K562 (cell line): ENCODE measurements around the gene GRIK1. TPM values are rescaled to one million over a fixed set of nuclear protein-coding genes. Genes with fewer than 3 reads are reported as not detected.

ENCODE experiments used
- ATAC-seq: fragments of 200-7000 bp; cut with Tn5 transposase; 3 replicates; pipeline ENCODE4 v1.9.1; 2020; ENCODE audit warnings: moderate library complexity
- BruUV-seq: library from RNA; stranded (reverse); fragments of 400-500 nt; replicated peaks from 2 replicates; lab custom pipeline; 2021; lab: Mats Ljungman, UMichigan
- CTCF ChIA-PET: fragments of 300-600 bp; formaldehyde crosslinking; extraction: SDS; loops from one replicate; lab custom pipeline; 2021; ENCODE audit warnings: low intra/inter-chr PET ratio; lab: Yijun Ruan, JAX
- POLR2A ChIA-PET: fragments of 300-600, 350-650 bp; sonication (Branson Sonifier 250); formaldehyde crosslinking; extraction: SDS; loops from one replicate; lab custom pipeline; 2021; ENCODE audit warnings: antibody characterized with exemption, inconsistent platforms; lab: Yijun Ruan, JAX
- DNase-seq, 4 experiments: peaks; one replicate each; pipeline versions ENCODE4 v3.0.0 to v3.0.0-alpha.2; 2011 to 2018; ENCODE audit warnings: low spot score in 3 of 4, mixed read lengths in 3 of 4; ENCODE audit errors: extremely low read depth in 1 of 4
- FAIRE-seq: peaks from 2 replicates; lab custom pipeline; 2011; peaks lifted over from hg19 to GRCh38; lab: Jason Lieb, UNC
- H2AFZ ChIP-seq: 2 replicates; pipeline ENCODE4 v1.6.0; 2011; ENCODE audit warnings: low read depth, low read length, control low read depth, inconsistent platforms
- H3K27ac ChIP-seq: fragments of 200-600 bp; 3 replicates; pipeline ENCODE4 v1.8.0; 2011; ENCODE audit warnings: low read depth, mild to moderate bottlenecking, control low read depth, inconsistent platforms, low read length, moderate library complexity, mixed read lengths; ENCODE audit errors: extremely low read depth
- H3K27me3 ChIP-seq, 2 experiments: fragments of 300-600 bp in 1 of 2; 2 replicates in 1 of 2; 3 replicates in 1 of 2; pipeline versions ENCODE4 v1.6.0 to v1.8.0; 2011; ENCODE audit warnings: inconsistent platforms in 2 of 2, low read length in 2 of 2, mild to moderate bottlenecking in 1 of 2, mixed read lengths in 1 of 2, moderate library complexity in 1 of 2; ENCODE audit not compliant: control insufficient read depth in 2 of 2, insufficient read depth in 2 of 2
- H3K36me3 ChIP-seq: fragments of 300-600 bp; 3 replicates; pipeline ENCODE4 v1.8.0; 2011; ENCODE audit warnings: mild to moderate bottlenecking, low read length, inconsistent platforms; ENCODE audit not compliant: control insufficient read depth, insufficient read depth
- H3K4me1 ChIP-seq, 2 experiments: fragments of 200-600 bp in 1 of 2; replicated peaks in 1 of 2; 2 replicates in 1 of 2; 3 replicates in 1 of 2; pipeline versions ENCODE4 v1.5.1 to v1.8.0; 2011; ENCODE audit warnings: inconsistent platforms in 2 of 2, low read length in 2 of 2, mild to moderate bottlenecking in 1 of 2, mixed read lengths in 1 of 2, moderate library complexity in 1 of 2; ENCODE audit not compliant: control insufficient read depth in 2 of 2, insufficient read depth in 2 of 2
- H3K4me2 ChIP-seq: 2 replicates; pipeline ENCODE4 v1.6.1; 2011; ENCODE audit warnings: low read length, control low read depth, inconsistent platforms, mixed read lengths; ENCODE audit not compliant: insufficient read depth
- H3K4me3 ChIP-seq: fragments of 200-600 bp; sonication (generic), shearing (Covaris generic); 2 replicates; pipeline ENCODE4 v1.5.1; 2016; ENCODE audit warnings: control low read depth, inconsistent platforms
- H3K79me2 ChIP-seq: fragments of 200-600 bp; 3 replicates; pipeline ENCODE4 v1.8.0; 2011; ENCODE audit warnings: low read length, inconsistent platforms; ENCODE audit not compliant: control insufficient read depth, insufficient read depth
- H3K9ac ChIP-seq, 2 experiments: 2 replicates each; pipeline versions ENCODE4 v1.6.0 to v1.6.1; 2011; ENCODE audit warnings: low read depth in 2 of 2, low read length in 2 of 2, control low read depth in 1 of 2, inconsistent platforms in 1 of 2, mild to moderate bottlenecking in 1 of 2, mixed read lengths in 1 of 2; ENCODE audit not compliant: insufficient read depth in 1 of 2
- H3K9me1 ChIP-seq: one replicate; pipeline ENCODE4 v1.6.0; 2011; ENCODE audit warnings: inconsistent platforms, mild to moderate bottlenecking, low read length, moderate library complexity; ENCODE audit not compliant: control insufficient read depth, insufficient read depth
- H3K9me3 ChIP-seq: replicated peaks from 2 replicates; pipeline ENCODE4 v1.5.1; 2011; ENCODE audit warnings: low read depth, low read length, inconsistent platforms; ENCODE audit not compliant: control insufficient read depth, insufficient read depth
- H4K20me1 ChIP-seq: replicated peaks from 2 replicates; pipeline ENCODE4 v1.6.1; 2011; ENCODE audit warnings: low read length, inconsistent platforms, mixed read lengths; ENCODE audit not compliant: control insufficient read depth, insufficient read depth
- ATF3 ChIP-seq, 2 experiments: fragments of 450-650 bp in 1 of 2; sonication (generic) in 1 of 2; formaldehyde crosslinking in 1 of 2; IDR thresholded peaks in 1 of 2; conservative IDR thresholded peaks in 1 of 2; 2 replicates each; pipeline versions ENCODE4 v1.6.1 to v1.8.1; 2016 to 2023; ENCODE audit warnings: mild to moderate bottlenecking in 2 of 2, moderate library complexity in 2 of 2, inconsistent platforms in 1 of 2, missing genetic modification reagents in 1 of 2
- BRF2 ChIP-seq: IDR thresholded peaks from 3 replicates; pipeline ENCODE4 v1.6.1; 2011; ENCODE audit warnings: borderline replicate concordance, mild to moderate bottlenecking; ENCODE audit not compliant: insufficient read length, insufficient read depth
- CBX1 ChIP-seq: sonication (generic); IDR thresholded peaks from 2 replicates; pipeline ENCODE4 v1.6.1; 2016; ENCODE audit warnings: antibody characterized with exemption, low read depth, mild to moderate bottlenecking
- CTBP1 ChIP-seq: fragments of 450-650 bp; IDR thresholded peaks from 2 replicates; pipeline ENCODE4 v1.6.1; 2016; ENCODE audit warnings: borderline replicate concordance
- NFRKB ChIP-seq: fragments of 450-650 bp; IDR thresholded peaks from 2 replicates; pipeline ENCODE4 v1.6.1; 2016; ENCODE audit warnings: low read depth
- NFXL1 ChIP-seq: fragments of 450-650 bp; formaldehyde crosslinking; IDR thresholded peaks from 2 replicates; pipeline ENCODE4 v1.4.0; 2021; ENCODE audit warnings: mild to moderate bottlenecking
- PTBP1 ChIP-seq: fragments of 200-400 bp; formaldehyde crosslinking; IDR thresholded peaks from 2 replicates; pipeline ENCODE4 v1.6.1; 2017; ENCODE audit warnings: low read depth, low read length
- PURB ChIP-seq: sonication (generic); formaldehyde crosslinking; IDR thresholded peaks from 2 replicates; pipeline ENCODE4 v1.9.0; 2021; ENCODE audit warnings: low read depth, mild to moderate bottlenecking, missing genetic modification reagents
- SAFB2 ChIP-seq: fragments of 200-400 bp; formaldehyde crosslinking; IDR thresholded peaks from 2 replicates; pipeline ENCODE4 v1.6.1; 2018; ENCODE audit warnings: borderline replicate concordance, low read length, low read depth, moderate library complexity; ENCODE audit not compliant: severe bottlenecking
- TAF9B ChIP-seq: fragments of 450-650 bp; IDR thresholded peaks from 2 replicates; pipeline ENCODE4 v1.6.1; 2018; ENCODE audit warnings: mild to moderate bottlenecking; ENCODE audit not compliant: partially characterized antibody
- TEAD2 ChIP-seq: fragments of 450-650 bp; IDR thresholded peaks from 2 replicates; pipeline ENCODE4 v1.6.1; 2016; ENCODE audit warnings: missing genetic modification characterization, control low read depth, missing compliant biosample characterization
- ZBTB11 ChIP-seq, 3 experiments: fragments of 200-800 bp in 1 of 3; fragments of 250-450 bp in 1 of 3; fragments of 450-650 bp in 1 of 3; sonication (Bioruptor Pico) in 1 of 3; sonication (Bioruptor generic) in 1 of 3; formaldehyde crosslinking in 1 of 3; IDR thresholded peaks; 2 replicates each; pipeline versions ENCODE4 v1.6.1 to v1.8.0; 2016 to 2022; ENCODE audit warnings: mild to moderate bottlenecking in 2 of 3, missing genetic modification characterization in 2 of 3, missing compliant biosample characterization in 1 of 3, moderate library complexity in 1 of 3
- ZNF140 ChIP-seq: fragments of 250-450 bp; sonication (Bioruptor Pico); IDR thresholded peaks from 2 replicates; pipeline ENCODE4 v1.8.0; 2021; ENCODE audit warnings: moderate library complexity, mild to moderate bottlenecking, inconsistent platforms
- ZNF398 ChIP-seq: fragments of 250-450 bp; sonication (Bioruptor Pico); IDR thresholded peaks from 2 replicates; pipeline ENCODE4 v1.8.0; 2021; ENCODE audit warnings: moderate library complexity, mild to moderate bottlenecking, inconsistent platforms
- ZNF445 ChIP-seq: fragments of 250-450 bp; sonication (Bioruptor Pico); IDR thresholded peaks from 2 replicates; pipeline ENCODE4 v1.4.0; 2020; ENCODE audit warnings: low read depth, mild to moderate bottlenecking, moderate library complexity
- WGBS: fragments of 100-300 bp; shearing (Covaris generic); methylation state at CpG from one replicate; pipeline ENCODE4 v1.1.6; 2016; ENCODE audit warnings: low coverage, mixed read lengths; ENCODE audit not compliant: insufficient coverage; ENCODE audit errors: missing lambda C conversion rate; 5-methylcytosine and 5-hydroxymethylcytosine counted together
- in situ Hi-C: fragments of 300-500 bp; cut with MboI; formaldehyde crosslinking; loops from 4 replicates; pipeline ENCODE4 v1.15.0; 2018; ENCODE audit warnings: inconsistent platforms, mixed read lengths
- intact Hi-C: fragments of 100-400 bp; cut with micrococcal nuclease; formaldehyde crosslinking; loops from 2 replicates; pipeline ENCODE4 v1.14.2; 2022
- polyA plus RNA-seq, 8 experiments: library from polyadenylated mRNA; depleted of rRNA in 4 of 8; stranded (reverse) in 5 of 8; unstranded in 3 of 8; fragments of >200 nt; fragmentation: Nextera tagmentation in 2 of 8; fragmentation: Illumina TruSeq in 1 of 8; extraction: Ambion mirVana in 2 of 8; extraction: Trizol in 1 of 8; gene quantifications; 2 replicates each; pipeline versions ENCODE4 v1.2.1 to v1.2.3, GENCODE V29; 2011 to 2014; ENCODE audit warnings: inconsistent platforms in 1 of 8, missing spikeins in 1 of 8
- total RNA-seq, 7 experiments: library from RNA; depleted of rRNA in 6 of 7; stranded (reverse); fragments of >200 nt in 6 of 7; fragmentation: Illumina TruSeq in 2 of 7; extraction: Trizol in 2 of 7; gene quantifications; 2 replicates each; pipeline versions ENCODE4 v1.2.1 to v1.2.3, GENCODE V29; 2011 to 2021; ENCODE audit warnings: low replicate concordance in 1 of 7

Gene GRIK1
- total and polyA plus RNA-seq, 9 of the 15 experiments (the other 6 are each of a cell fraction or from before 2014, with no cell fraction given), result 0.17 to 2.8 (median 0.53) TPM

GRCh38 chr21:29508301-29508700 lies 431.5 kb downstream of the GRIK1 start:
- Histone ChIP-seq H3K79me2 (no peaks in the 10 kb centered on the region), H3K9ac (no peak overlapping the region), H4K20me1 (no peaks in the 10 kb centered on the region), H3K27me3 (no peaks in the 10 kb centered on the region), H3K36me3 (no peaks in the 10 kb centered on the region), H3K27ac (no peak overlapping the region), H3K9me3 (no peaks in the 10 kb centered on the region), H3K4me2 (no peak overlapping the region), H3K4me1 (no peaks in the 10 kb centered on the region; a peak in 2 of 5 replicates), H2AFZ (no peak overlapping the region), H3K9me1 (no peaks in the 10 kb centered on the region), H3K4me3 (no peak overlapping the region)
- in situ Hi-C loops (no loop called here), intact Hi-C loops (no loop called here)
- ATAC-seq, result no peak
- no peak for TF ChIP-seq PURB (CRISPR knock-in tag)
- TF ChIP-seq ZNF398 (CRISPR knock-in tag), result no peak
- no peak for TF ChIP-seq CTBP1
- TF ChIP-seq TEAD2, result no peak
- TF ChIP-seq SAFB2, result no peak
- TF ChIP-seq NFXL1, result no peak
- TF ChIP-seq CBX1, result no peak
- TF ChIP-seq NFRKB, result no peak
- no peak for TF ChIP-seq ZBTB11 (CRISPR knock-in tag; IDR thresholded peaks at IDR 0.05)
- no peak for TF ChIP-seq ZNF445 (CRISPR knock-in tag)
- no peak for TF ChIP-seq BRF2
- no peak for TF ChIP-seq PTBP1
- TF ChIP-seq TAF9B, result no peak
- TF ChIP-seq ZNF140 (CRISPR knock-in tag), result no peak
- TF ChIP-seq ATF3 (IDR thresholded peaks at IDR 0.05), result no peak
- TF ChIP-seq ATF3 (CRISPR knock-in tag; conservative IDR thresholded peaks at IDR 0.05), result no peak
- FAIRE-seq, result no peak
- no TSS peak for BruUV-seq
- no peak for DNase-seq
- CTCF ChIA-PET, result no interaction called here
- WGBS, result 35% methylated on average over 4 of the region's 4 CpGs
- POLR2A ChIA-PET, result no interaction called here
